GM21515 (cell line): ENCODE results near the gene RAB3C.

Experiments
- ATAC-seq: cut with Tn5 transposase; IDR thresholded peaks from one replicate; pipeline ENCODE4 v1.9.1; 2021; ENCODE audit not compliant: unreplicated experiment

Gene RAB3C

GRCh38 chr5:58813855-58814254, 231.0 kb downstream of the RAB3C start:
- no peak for ATAC-seq

- no peak for ATAC-seq
Observed at GRCh38 chr5:58816181-58816731, 233.4 kb downstream of the RAB3C start.

GRCh38 chr5:58818465-58818864, 235.6 kb downstream of the RAB3C start:
- ATAC-seq, result no peak

GRCh38 chr5:58825441-58825840, 242.6 kb downstream of the RAB3C start:
- no peak for ATAC-seq

GRCh38 chr5:58825899-58826298, 243.0 kb downstream of the RAB3C start:
- ATAC-seq, result no peak

GRCh38 chr5:58827463-58827862, 244.6 kb downstream of the RAB3C start:
- ATAC-seq, result no peak

GRCh38 chr5:58828258-58828657, 245.4 kb downstream of the RAB3C start:
- ATAC-seq, result no peak

GRCh38 chr5:58834242-58835225, 251.7 kb downstream of the RAB3C start:
- ATAC-seq, result no peak

- ATAC-seq, result no peak
Observed at GRCh38 chr5:58836351-58836750, 253.5 kb downstream of the RAB3C start.

- ATAC-seq, result no peak
Observed at GRCh38 chr5:58838729-58839128, 255.9 kb downstream of the RAB3C start.

- no peak for ATAC-seq
Observed at GRCh38 chr5:58842852-58843251, 260.0 kb downstream of the RAB3C start.

- no peak for ATAC-seq
Observed at GRCh38 chr5:58844395-58844794, 261.5 kb downstream of the RAB3C start.

GRCh38 chr5:58847041-58847440, 264.2 kb downstream of the RAB3C start:
- ATAC-seq, result no peak

GRCh38 chr5:58849223-58849622, 266.3 kb downstream of the RAB3C start:
- no peak for ATAC-seq

- ATAC-seq, result no peak
Observed at GRCh38 chr5:58849921-58850667, 267.2 kb downstream of the RAB3C start.

- no peak for ATAC-seq
Observed at GRCh38 chr5:58851153-58851552, 268.3 kb downstream of the RAB3C start.

GRCh38 chr5:58851571-58851970, 268.7 kb downstream of the RAB3C start:
- no peak for ATAC-seq

GRCh38 chr5:58852566-58852965, 269.7 kb downstream of the RAB3C start:
- ATAC-seq, result no peak

- ATAC-seq, result no peak
Observed at GRCh38 chr5:58854441-58854840, 271.6 kb downstream of the RAB3C start.

- no peak for ATAC-seq
Observed at GRCh38 chr5:58855851-58856739, 273.2 kb downstream of the RAB3C start.

GRCh38 chr5:58857609-58858008, 274.7 kb downstream of the RAB3C start:
- no peak for ATAC-seq
